ENCODE measurements around the gene COL6A3.

The COL6A3 gene

GRCh38 chr2:237296756-237297155, 117.2 kb downstream of the COL6A3 start:
- in situ Hi-C loops (cut with HindIII; ENCODE audit: low pct_ligation_motif_present, low sequenced_read_pairs) = no loop called here
- Histone ChIP-seq H3K4me3 (ENCODE audit: low read depth, low read length) (no peak overlapping the region), H3K27ac (no peak overlapping the region), H3K36me3 (replicated peaks) (no peaks in the 10 kb centered on the region), H3K27me3 (replicated peaks) (no peaks in the 10 kb centered on the region)
- no peak for TF ChIP-seq CTCF (IDR thresholded peaks at IDR 0.05; ENCODE audit: low read depth, low read length, missing control alignments)
- DNase-seq = no peak

- no peak for TF ChIP-seq CTCF (IDR thresholded peaks at IDR 0.05; ENCODE audit: low read depth, low read length, missing control alignments)
- no peak overlapping the region for H3K27ac ChIP-seq
- in situ Hi-C loops (cut with HindIII; ENCODE audit: low pct_ligation_motif_present, low sequenced_read_pairs) = no loop called here
- H3K27me3 ChIP-seq (replicated peaks) = no peaks in the 10 kb centered on the region
- no peak for DNase-seq
- H3K36me3 ChIP-seq (replicated peaks) = no peaks in the 10 kb centered on the region
- H3K4me3 ChIP-seq (ENCODE audit: low read depth, low read length) = no peak overlapping the region
These were observed 118.0 kb downstream of the COL6A3 start for GRCh38 chr2:237295889-237296480.

- H3K27ac ChIP-seq = no peak overlapping the region
- no peak for TF ChIP-seq CTCF (IDR thresholded peaks at IDR 0.05; ENCODE audit: low read depth, low read length, missing control alignments)
- DNase-seq = no peak
- in situ Hi-C loops (cut with HindIII; ENCODE audit: low pct_ligation_motif_present, low sequenced_read_pairs) = no loop called here
- no peaks in the 10 kb centered on the region for H3K36me3 ChIP-seq (replicated peaks)
- no peak overlapping the region for H3K4me3 ChIP-seq (ENCODE audit: low read depth, low read length)
- H3K27me3 ChIP-seq (replicated peaks) = no peaks in the 10 kb centered on the region
These were observed 119.5 kb downstream of the COL6A3 start for GRCh38 chr2:237294460-237294859.

- H3K27me3 ChIP-seq (replicated peaks) = no peaks in the 10 kb centered on the region
- H3K36me3 ChIP-seq (replicated peaks) = no peaks in the 10 kb centered on the region
- no peak overlapping the region for H3K4me3 ChIP-seq (ENCODE audit: low read depth, low read length)
- in situ Hi-C loops (cut with HindIII; ENCODE audit: low pct_ligation_motif_present, low sequenced_read_pairs) = no loop called here
- no peak overlapping the region for H3K27ac ChIP-seq
- no peak for DNase-seq
- no peak for TF ChIP-seq CTCF (IDR thresholded peaks at IDR 0.05; ENCODE audit: low read depth, low read length, missing control alignments)
These were observed 120.0 kb downstream of the COL6A3 start for GRCh38 chr2:237293978-237294377.

- Histone ChIP-seq H3K4me3 (ENCODE audit: low read depth, low read length) (no peak overlapping the region), H3K36me3 (replicated peaks) (no peaks in the 10 kb centered on the region), H3K27ac (peak overlapping the region; percentile 96), H3K27me3 (replicated peaks) (no peaks in the 10 kb centered on the region)
- DNase-seq = peak; percentile 99
- TF ChIP-seq CTCF (IDR thresholded peaks at IDR 0.05; ENCODE audit: low read depth, low read length, missing control alignments) = no peak
- in situ Hi-C loops (cut with HindIII; ENCODE audit: low pct_ligation_motif_present, low sequenced_read_pairs) = no loop called here
These were observed 122.7 kb downstream of the COL6A3 start for GRCh38 chr2:237291138-237291792.

- H3K27ac ChIP-seq = peak overlapping the region; percentile 96
- no peaks in the 10 kb centered on the region for H3K36me3 ChIP-seq (replicated peaks)
- H3K27me3 ChIP-seq (replicated peaks) = no peaks in the 10 kb centered on the region
- no peak overlapping the region for H3K4me3 ChIP-seq (ENCODE audit: low read depth, low read length)
- no peak for TF ChIP-seq CTCF (IDR thresholded peaks at IDR 0.05; ENCODE audit: low read depth, low read length, missing control alignments)
- DNase-seq = no peak
- in situ Hi-C loops (cut with HindIII; ENCODE audit: low pct_ligation_motif_present, low sequenced_read_pairs) = no loop called here
These were observed 123.7 kb downstream of the COL6A3 start for GRCh38 chr2:237290261-237290660.

All from brain microvascular endothelial cell (primary cell).